ENCODE results near the gene PDIA4.
"Not testable (repeated sequence)": the region's sequence is repeated elsewhere in the genome, so short reads cannot be mapped to it uniquely, and the experiment has no call there.

The PDIA4 gene

GRCh38 chr7:148982654-148983199 lies 45.6 kb downstream of the PDIA4 start:
- no peak for TF ChIP-seq CTCF (IDR thresholded peaks at IDR 0.05; ENCODE audit: low read depth, low read length)
- DNase-seq (ENCODE audit: extremely low read depth, low read depth), result no peak

- no peak for DNase-seq (ENCODE audit: extremely low read depth, low read depth)
- no peak for TF ChIP-seq CTCF (IDR thresholded peaks at IDR 0.05; ENCODE audit: low read depth, low read length)
Measured at GRCh38 chr7:148979827-148980226, 48.5 kb downstream of the PDIA4 start.

GRCh38 chr7:148979072-148979471 lies 49.2 kb downstream of the PDIA4 start:
- DNase-seq (ENCODE audit: extremely low read depth, low read depth), result not testable (repeated sequence)

- DNase-seq (ENCODE audit: extremely low read depth, low read depth), result no peak
- TF ChIP-seq CTCF (IDR thresholded peaks at IDR 0.05; ENCODE audit: low read depth, low read length), result no peak
Measured at GRCh38 chr7:148978091-148978490, 50.2 kb downstream of the PDIA4 start.

GRCh38 chr7:148975896-148976295 lies 52.4 kb downstream of the PDIA4 start:
- no peak for TF ChIP-seq CTCF (IDR thresholded peaks at IDR 0.05; ENCODE audit: low read depth, low read length)
- no peak for DNase-seq (ENCODE audit: extremely low read depth, low read depth)

GRCh38 chr7:148973256-148973655 lies 55.0 kb downstream of the PDIA4 start:
- no peak for TF ChIP-seq CTCF (IDR thresholded peaks at IDR 0.05; ENCODE audit: low read depth, low read length)
- DNase-seq (ENCODE audit: extremely low read depth, low read depth), result no peak

- TF ChIP-seq CTCF (IDR thresholded peaks at IDR 0.05; ENCODE audit: low read depth, low read length), result no peak
Measured at GRCh38 chr7:148972375-148972774, 55.9 kb downstream of the PDIA4 start.

GRCh38 chr7:148967602-148968001 lies 60.7 kb downstream of the PDIA4 start:
- no peak for DNase-seq (ENCODE audit: extremely low read depth, low read depth)
- no peak for TF ChIP-seq CTCF (IDR thresholded peaks at IDR 0.05; ENCODE audit: low read depth, low read length)

More at GRCh38 chr7:148972375-148972774, 55.9 kb downstream of the PDIA4 start:
- no peak for DNase-seq (ENCODE audit: extremely low read depth, low read depth)

All from AG09319 (cell line).